ENCODE data around the gene DDHD1. TPM values are rescaled to one million over a fixed set of nuclear protein-coding genes. Genes with fewer than 3 reads are reported as not detected.

Gene DDHD1
- polyA plus RNA-seq, 3 donors = 1.5 to 4.7 (median 4.5) TPM

Other genes starting within 250 kb of the DDHD1 start
- 100 to 1,000 TPM in 1 of 3 donors, 10 to 100 TPM in 2; 16.7 to 159 (median 92.0) TPM for gene FERMT2, start 202.3 kb downstream of the DDHD1 start, polyA plus RNA-seq

Measured in adipose tissue (tissue), 3 donors.